Activated T-cell treated with anti-CD3 and anti-CD28 coated beads, Interleukin-2, amount 50 U/mL, for 1 hour (primary cell): ENCODE measurements around the gene SLC7A8.

Experiments used
- DNase-seq: peaks from one replicate; pipeline ENCODE4 v3.0.0-alpha.2; 2020

Gene SLC7A8

GRCh38 chr14:23154964-23155587 lies 28.4 kb downstream of the SLC7A8 start:
- DNase-seq = no peak

- DNase-seq = peak; percentile 22
Measured at GRCh38 chr14:23153851-23154796, 29.3 kb downstream of the SLC7A8 start.

- no peak for DNase-seq
Measured at GRCh38 chr14:23151342-23151741, 32.1 kb downstream of the SLC7A8 start.

- no peak for DNase-seq
Measured at GRCh38 chr14:23149745-23150144, 33.7 kb downstream of the SLC7A8 start.

- no peak for DNase-seq
Measured at GRCh38 chr14:23148591-23149249, 34.7 kb downstream of the SLC7A8 start.

- no peak for DNase-seq
Measured at GRCh38 chr14:23147676-23148075, 35.8 kb downstream of the SLC7A8 start.

GRCh38 chr14:23146980-23147379 lies 36.5 kb downstream of the SLC7A8 start:
- DNase-seq = no peak

GRCh38 chr14:23146351-23146910 lies 37.0 kb downstream of the SLC7A8 start:
- no peak for DNase-seq

- DNase-seq = no peak
Measured at GRCh38 chr14:23145794-23146350, 37.6 kb downstream of the SLC7A8 start.

GRCh38 chr14:23143911-23144310 lies 39.5 kb downstream of the SLC7A8 start:
- DNase-seq = no peak

GRCh38 chr14:23142826-23143225 lies 40.6 kb downstream of the SLC7A8 start:
- no peak for DNase-seq

GRCh38 chr14:23141706-23142444 lies 41.6 kb downstream of the SLC7A8 start:
- DNase-seq = no peak

- no peak for DNase-seq
Measured at GRCh38 chr14:23140371-23140770, 43.1 kb downstream of the SLC7A8 start.

GRCh38 chr14:23139874-23140273 lies 43.6 kb downstream of the SLC7A8 start:
- DNase-seq = no peak

- no peak for DNase-seq
Measured at GRCh38 chr14:23137813-23138535, 45.5 kb downstream of the SLC7A8 start.

- DNase-seq = no peak
Measured at GRCh38 chr14:23137192-23137812, 46.2 kb downstream of the SLC7A8 start.

GRCh38 chr14:23136566-23137133 lies 46.8 kb downstream of the SLC7A8 start:
- no peak for DNase-seq

GRCh38 chr14:23132970-23133369 lies 50.5 kb downstream of the SLC7A8 start:
- DNase-seq = no peak

GRCh38 chr14:23131482-23131881 lies 52.0 kb downstream of the SLC7A8 start:
- no peak for DNase-seq

GRCh38 chr14:23130871-23131270 lies 52.6 kb downstream of the SLC7A8 start:
- DNase-seq = no peak
